Transverse colon (tissue), 4 donors: ENCODE results near the gene ATP8B2.

Experiments used
- POLR2A ChIP-seq: fragments of 450-650 bp; IDR thresholded peaks from one replicate; pipeline ENCODE4 v1.6.1; 2016; ENCODE audit warnings: antibody characterized with exemption, mild to moderate bottlenecking, moderate library complexity
- POLR2AphosphoS5 ChIP-seq, 3 donors: sonication (generic); formaldehyde crosslinking; IDR thresholded peaks; one replicate each; pipeline ENCODE4 v1.6.1; 2016; ENCODE audit warnings: antibody characterized with exemption in 3 of 3
- TF ChIP-seq, protein P1 (sequence below), 5 experiments: fragments of 200-600 bp in 3 of 5; fragments of 450-650 bp in 2 of 5; sonication (generic) in 3 of 5; IDR thresholded peaks; 1 replicate in 2 of 5; 2 replicates in 3 of 5; pipeline ENCODE4 v1.5.1; 2016 to 2017; ENCODE audit warnings: antibody characterized with exemption in 5 of 5, inconsistent platforms in 3 of 5, mild to moderate bottlenecking in 2 of 5, moderate library complexity in 1 of 5

DNA sequence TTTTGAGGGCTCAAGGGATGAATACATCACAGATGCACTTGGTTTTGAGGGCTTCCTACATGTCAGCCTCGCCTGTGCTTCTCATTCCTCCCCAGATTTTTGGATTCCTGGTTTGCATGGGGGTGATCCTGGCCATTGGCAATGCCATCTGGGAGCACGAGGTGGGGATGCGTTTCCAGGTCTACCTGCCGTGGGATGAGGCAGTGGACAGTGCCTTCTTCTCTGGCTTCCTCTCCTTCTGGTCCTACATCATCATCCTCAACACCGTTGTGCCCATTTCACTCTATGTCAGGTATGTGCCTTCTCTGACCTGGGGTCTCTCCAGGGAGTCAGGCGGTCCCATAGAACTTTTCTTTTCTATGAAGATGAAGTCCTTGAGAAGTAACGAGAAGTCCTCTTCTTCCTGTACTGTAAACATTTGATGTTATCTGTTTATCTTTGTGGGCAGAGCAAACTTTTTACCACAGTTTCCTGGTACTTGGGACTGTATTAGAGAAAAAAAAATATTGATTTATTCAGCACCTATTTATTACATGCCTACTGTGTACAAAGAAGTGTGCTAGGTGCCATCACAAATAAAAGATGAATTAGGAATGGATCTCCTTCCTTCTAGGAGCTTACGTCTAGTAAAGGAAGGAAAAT is 12.0 kb downstream of the ATP8B2 start:
- TF ChIP-seq POLR2A (no peak), POLR2AphosphoS5 (IDR thresholded peaks at IDR 0.05) (no peak)
- TF ChIP-seq, protein P1, sequence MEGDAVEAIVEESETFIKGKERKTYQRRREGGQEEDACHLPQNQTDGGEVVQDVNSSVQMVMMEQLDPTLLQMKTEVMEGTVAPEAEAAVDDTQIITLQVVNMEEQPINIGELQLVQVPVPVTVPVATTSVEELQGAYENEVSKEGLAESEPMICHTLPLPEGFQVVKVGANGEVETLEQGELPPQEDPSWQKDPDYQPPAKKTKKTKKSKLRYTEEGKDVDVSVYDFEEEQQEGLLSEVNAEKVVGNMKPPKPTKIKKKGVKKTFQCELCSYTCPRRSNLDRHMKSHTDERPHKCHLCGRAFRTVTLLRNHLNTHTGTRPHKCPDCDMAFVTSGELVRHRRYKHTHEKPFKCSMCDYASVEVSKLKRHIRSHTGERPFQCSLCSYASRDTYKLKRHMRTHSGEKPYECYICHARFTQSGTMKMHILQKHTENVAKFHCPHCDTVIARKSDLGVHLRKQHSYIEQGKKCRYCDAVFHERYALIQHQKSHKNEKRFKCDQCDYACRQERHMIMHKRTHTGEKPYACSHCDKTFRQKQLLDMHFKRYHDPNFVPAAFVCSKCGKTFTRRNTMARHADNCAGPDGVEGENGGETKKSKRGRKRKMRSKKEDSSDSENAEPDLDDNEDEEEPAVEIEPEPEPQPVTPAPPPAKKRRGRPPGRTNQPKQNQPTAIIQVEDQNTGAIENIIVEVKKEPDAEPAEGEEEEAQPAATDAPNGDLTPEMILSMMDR (IDR thresholded peaks at IDR 0.05): no peak
